HK-2 (cell line): Measurements from ENCODE around the gene OR7C1.
"Not testable (repeated sequence)": the region's sequence is repeated elsewhere in the genome, so short reads cannot be mapped to it uniquely, and the experiment has no call there.

ENCODE experiments used
- DNase-seq: peaks from one replicate; pipeline ENCODE4 v3.0.0-alpha.2; 2018; ENCODE audit not compliant: unreplicated experiment

Gene OR7C1

GRCh38 chr19:14835011-14835410 lies at the start of gene OR7C1, which contains the start of gene OR7A5:
Gene OR7C1, minus strand, starts transcription at chr19:14835185. Its CDS starts 35,049 bp downstream, at chr19:14800136.
Gene OR7A5, minus strand, starts transcription at chr19:14835185. Its CDS starts 6,944 bp downstream, at chr19:14828241.
- DNase-seq = no peak

GRCh38 chr19:14871619-14872230 lies 36.7 kb upstream of the OR7C1 start:
- DNase-seq = no peak

GRCh38 chr19:14868497-14868896 lies 33.5 kb upstream of the OR7C1 start:
- no peak for DNase-seq

DNA sequence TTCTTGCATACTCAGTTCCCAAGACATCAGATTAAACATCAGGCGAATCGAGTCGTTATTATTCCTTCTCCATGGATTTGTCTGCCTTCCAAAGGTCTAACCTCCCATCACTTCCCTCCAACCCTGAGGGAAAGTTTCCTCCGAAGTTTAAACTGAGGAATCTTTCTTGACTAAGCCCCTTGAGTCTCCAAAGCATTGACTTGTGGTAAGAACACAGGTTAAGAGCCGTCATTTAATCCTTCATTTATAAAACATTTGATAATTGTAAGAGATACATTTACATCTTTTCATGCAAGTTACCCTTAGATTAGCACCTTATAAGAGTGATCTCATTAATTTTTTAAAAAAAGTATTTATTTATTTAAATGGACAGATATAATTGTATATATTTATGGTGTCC lies 13.8 kb upstream of the OR7C1 start, which contains the start of gene OR7A10:
Gene OR7A10, minus strand, starts transcription at position 101 of the 400 bp plus-strand sequence. CDS start 7,045 bp downstream, outside the sequence.
- no peak for DNase-seq

GRCh38 chr19:14843578-14843977 lies 8.6 kb upstream of the OR7C1 start:
- no peak for DNase-seq

- DNase-seq = no peak
These were observed 8.2 kb upstream of the OR7C1 start for GRCh38 chr19:14843169-14843568.

GRCh38 chr19:14840206-14840605 lies 5.2 kb upstream of the OR7C1 start:
- DNase-seq = no peak

DNA sequence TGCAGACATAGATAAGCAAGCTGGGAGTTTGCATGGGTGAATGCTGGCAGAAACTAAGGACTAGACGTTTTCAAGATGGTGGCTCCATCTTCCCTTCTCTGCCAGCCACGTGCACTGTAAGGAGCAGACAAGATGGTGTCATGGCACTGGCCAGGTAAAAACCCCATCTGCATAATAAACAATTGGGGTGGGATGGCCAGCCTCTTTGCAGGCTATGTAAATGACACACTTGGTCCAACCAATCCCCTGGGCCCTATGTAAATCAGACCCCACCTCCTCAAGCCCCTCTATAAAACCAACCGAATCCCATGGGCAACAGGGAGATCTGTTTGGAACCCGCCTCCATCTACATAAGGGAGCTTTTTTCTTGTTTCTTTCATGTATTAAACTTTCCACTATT lies 2.4 kb upstream of the OR7C1 start:
- DNase-seq = no peak

DNA sequence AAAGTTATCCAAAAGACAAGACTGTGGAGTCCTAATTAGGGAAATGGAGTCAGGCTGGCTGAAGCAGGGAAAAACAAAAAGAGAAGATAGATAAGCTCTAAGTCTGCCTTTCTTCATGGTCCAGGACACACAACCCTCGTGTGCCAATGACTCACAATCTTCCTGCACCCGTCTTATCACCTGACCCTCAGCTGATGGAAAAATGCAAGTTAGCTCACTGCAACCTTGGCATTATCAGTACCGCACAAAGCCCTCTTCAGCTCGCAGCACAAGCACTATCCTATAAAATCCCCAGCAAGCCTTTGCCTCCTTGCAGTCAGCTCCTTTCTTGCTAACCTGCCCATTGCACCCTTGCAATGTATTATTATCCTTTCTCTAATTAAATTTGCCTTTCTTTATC lies 4.3 kb downstream of the OR7C1 start:
- peak; percentile 22 for DNase-seq

- DNase-seq = no peak
These were observed 9.0 kb downstream of the OR7C1 start for GRCh38 chr19:14826006-14826405.

GRCh38 chr19:14821937-14822336 lies 13.0 kb downstream of the OR7C1 start:
- no peak for DNase-seq

DNA sequence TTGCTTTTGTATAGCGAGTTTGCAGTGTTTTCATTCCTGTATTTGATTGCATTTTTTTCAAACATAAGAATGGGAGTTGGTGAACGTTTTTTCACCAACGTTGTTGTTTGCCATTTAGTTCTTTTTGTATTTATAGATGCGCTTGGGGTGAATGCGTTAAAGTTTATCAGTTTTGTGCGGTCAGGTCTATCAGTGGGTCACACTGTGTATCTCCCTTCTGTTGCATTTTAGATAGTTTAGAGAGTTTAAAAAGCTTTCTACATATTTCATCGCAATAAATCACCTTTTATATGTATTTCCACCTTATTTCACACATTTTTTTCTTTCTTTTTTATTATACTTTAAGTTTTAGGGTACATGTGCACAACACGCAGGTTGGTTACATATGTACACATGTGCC lies 16.4 kb downstream of the OR7C1 start:
- DNase-seq = no peak

DNA sequence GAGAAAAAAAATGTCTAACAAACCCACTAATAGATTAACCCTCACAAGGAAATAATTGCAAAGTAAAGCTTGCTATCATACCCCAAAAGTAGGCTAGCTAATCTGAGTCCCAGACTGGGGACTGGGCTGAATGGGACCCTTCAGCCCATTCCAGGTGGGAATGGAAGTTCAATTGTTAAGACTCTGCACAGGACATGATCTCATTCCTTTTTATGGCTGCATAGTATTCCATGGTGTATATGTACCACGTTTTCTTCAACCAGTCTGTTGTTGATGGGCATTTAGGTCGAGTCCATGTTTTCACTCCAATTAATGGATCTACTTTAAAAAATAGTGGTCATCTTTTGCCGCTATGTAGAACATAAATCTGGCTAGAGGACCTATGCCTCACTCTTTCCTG lies 17.9 kb downstream of the OR7C1 start:
- DNase-seq = no peak

DNA sequence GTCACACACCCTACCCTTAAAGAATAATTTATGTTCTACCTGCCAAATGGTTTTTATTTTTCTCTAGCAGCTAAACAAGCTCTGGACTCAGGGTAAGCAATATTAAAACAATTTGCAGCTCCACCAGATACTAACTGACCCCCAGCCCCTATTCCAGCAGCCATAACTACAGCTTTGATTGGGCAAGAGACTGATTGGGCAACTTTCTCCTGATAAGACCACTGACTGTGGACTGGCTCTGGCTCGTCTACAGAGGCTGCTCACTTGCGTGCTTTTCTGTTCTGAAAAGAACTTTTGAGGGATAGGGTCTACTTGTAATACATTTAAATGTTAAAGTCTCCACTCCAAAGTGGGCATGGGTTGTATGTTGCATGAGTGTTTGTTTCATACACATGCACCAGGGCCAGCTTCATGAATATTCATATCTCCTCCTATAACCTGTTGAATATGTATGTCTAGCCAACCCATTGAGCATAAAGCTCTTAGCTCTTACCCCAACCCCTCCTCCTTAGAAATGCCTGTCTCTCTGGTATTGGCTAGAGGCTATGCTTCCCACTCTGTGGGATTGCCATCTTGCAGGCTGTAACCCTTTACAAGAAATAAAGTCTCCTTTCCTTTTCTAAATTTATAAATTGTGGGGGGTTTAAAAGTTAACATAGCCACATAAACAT lies 19.9 kb downstream of the OR7C1 start:
- no peak for DNase-seq

DNA sequence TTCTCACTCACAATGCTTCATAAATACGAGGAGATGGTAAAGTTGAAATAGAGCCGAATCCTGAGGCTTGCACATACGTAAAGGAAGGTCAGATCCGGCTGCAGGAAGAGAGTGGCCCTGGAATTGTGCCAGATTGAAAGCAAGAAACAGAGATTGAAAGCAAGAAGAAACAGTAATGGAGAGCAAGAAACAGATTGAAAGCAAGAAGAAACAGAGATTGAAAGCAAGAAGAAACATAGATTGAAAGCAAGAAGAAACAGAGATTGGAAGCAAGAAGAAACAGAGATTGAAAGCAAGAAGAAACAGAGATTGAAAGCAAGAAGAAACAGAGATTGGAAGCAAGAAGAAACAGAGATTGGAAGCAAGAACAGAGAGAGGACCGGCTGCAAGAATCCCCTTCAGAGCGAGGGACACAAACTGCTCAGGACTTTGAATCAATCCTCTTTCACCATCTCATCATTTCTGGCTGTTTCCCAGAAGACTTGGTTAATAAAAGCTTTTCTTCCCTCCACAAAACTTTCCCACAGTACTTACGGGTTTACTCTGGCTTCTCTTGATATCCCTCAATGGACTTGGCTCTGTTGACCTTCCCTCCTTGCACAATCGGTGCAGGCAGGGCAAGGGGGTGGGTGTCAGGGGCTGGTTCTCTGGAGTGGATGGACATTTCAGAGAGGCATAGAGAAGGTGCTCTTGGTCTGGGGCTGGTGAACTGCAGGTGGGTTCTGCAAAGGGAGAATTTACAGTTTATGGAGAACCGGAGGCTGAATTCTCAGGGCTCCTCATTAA lies 25.5 kb downstream of the OR7C1 start:
- no peak for DNase-seq

DNA sequence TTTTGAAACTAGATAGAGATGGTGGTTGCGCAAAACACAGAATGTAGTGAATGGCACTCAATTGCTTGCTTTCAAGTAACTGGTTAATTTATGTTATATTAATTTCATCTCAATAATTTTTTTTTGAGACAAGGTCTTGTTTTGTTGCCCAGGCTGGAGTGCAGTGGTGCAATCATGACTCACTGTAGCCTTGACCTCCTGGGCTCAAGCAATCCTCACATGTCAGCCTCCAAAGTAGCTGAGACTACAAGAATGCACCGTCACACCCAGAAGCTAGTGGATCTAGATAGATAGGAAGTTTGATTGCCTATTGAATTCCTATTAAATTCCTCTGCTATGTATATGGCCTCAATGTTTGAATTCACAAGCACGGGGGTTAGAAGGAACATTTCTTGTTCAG lies 30.2 kb downstream of the OR7C1 start:
- no peak for DNase-seq

- DNase-seq = no peak
These were observed 36.2 kb downstream of the OR7C1 start for GRCh38 chr19:14798760-14799159.

DNA sequence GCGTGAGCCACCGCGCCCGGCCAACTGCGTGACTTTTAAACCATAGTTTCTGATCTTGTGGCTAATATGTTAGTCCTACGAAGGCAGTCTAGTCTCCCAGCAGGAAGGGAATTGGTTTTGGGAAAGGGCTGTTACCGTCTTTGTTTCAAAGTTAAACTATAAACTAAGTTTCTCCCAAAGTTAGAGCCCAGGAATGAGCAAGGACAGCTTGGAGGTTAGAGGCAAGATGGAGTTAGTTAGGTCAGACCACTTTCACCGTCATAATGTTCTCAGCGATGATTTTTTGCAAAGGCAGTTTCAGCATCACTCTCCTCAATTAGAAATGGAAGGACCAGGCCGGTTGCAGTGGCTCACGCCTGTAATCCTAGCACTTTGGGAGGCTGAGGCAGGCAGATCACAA lies 39.0 kb downstream of the OR7C1 start:
- DNase-seq = no peak

DNA sequence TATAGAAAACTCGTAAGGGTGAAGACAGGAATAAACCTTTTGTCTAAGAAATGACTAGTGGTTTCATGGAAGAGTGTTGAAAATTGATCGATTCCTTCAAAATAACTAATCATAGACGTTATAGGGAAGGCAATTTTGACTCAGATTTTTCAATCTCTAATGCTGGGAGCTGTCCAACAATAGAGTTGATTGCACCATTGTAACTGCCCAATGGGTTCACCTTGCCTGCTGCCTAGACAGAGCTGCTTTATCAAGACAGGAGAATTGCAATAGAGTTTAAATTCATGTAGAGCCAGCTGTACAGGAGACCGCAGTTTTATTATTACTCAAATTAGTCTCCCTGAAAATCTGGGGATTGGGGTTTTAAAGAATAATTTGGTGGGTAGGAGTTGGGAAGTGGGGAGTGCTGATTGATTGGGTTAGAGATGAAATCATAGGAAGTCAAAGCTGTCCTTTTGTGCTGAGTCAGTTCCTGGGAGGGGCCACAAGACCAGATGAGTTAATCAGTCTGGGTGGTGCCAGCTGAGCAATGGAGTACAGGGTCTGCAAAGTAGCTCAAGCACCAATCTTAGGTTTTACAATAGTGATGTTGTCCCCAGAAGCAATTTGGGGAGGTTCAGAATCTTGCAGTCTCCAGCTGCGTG lies 39.8 kb downstream of the OR7C1 start:
- no peak for DNase-seq

DNA sequence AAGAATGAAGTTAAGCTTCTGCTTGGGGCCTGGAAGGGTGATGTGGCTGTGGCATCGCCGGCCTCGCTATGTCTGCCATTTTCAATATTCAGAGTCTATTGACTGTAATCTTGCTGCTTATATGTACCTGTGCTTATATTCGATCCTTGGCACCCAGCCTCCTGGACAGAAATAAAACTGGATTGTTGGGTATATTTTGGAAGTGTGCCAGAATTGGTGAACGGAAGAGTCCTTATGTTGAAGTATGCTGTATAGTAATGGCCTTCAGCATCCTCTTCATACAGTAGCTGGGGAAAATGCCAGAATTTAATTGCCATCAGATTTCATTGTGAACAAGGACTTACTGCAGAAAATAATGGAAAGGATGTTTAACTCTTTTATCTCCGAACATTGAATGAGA lies 42.7 kb downstream of the OR7C1 start:
- not testable (repeated sequence) for DNase-seq

- DNase-seq = no peak
These were observed 48.5 kb downstream of the OR7C1 start for GRCh38 chr19:14786421-14786851.
